Panc1 (cell line): Measurements from ENCODE around the gene ADGRV1. TPM values are rescaled to one million over a fixed set of nuclear protein-coding genes. Genes with fewer than 3 reads are reported as not detected.

Experiments used
- ATAC-seq: fragments of 200-7000 bp; cut with Tn5 transposase; 2 replicates; pipeline ENCODE4 v1.9.1; 2020; ENCODE audit warnings: mild to moderate bottlenecking, moderate library complexity
- BruUV-seq: library from RNA; stranded (reverse); fragments of 400-500 nt; replicated peaks from 2 replicates; lab custom pipeline; 2021; lab: Mats Ljungman, UMichigan
- CTCF ChIA-PET: fragments of 300-600 bp; sonication (Branson Sonifier 250); formaldehyde crosslinking; loops from one replicate; lab custom pipeline; 2022; ENCODE audit warnings: antibody characterized with exemption; lab: Charles Lee
- POLR2A ChIA-PET: fragments of 300-600 bp; sonication (Branson Sonifier 250); formaldehyde crosslinking; loops from one replicate; lab custom pipeline; 2022; ENCODE audit warnings: antibody characterized with exemption; lab: Charles Lee
- DNase-seq: peaks from one replicate; pipeline ENCODE4 v3.0.0-alpha.2; 2010; ENCODE audit warnings: low read depth, low spot score
- H3K27ac ChIP-seq: 2 replicates; pipeline ENCODE4 v1.5.1; 2011; ENCODE audit warnings: mild to moderate bottlenecking, low read length, inconsistent platforms
- H3K27me3 ChIP-seq: fragments of 200-500 bp; sonication (Bioruptor generic); 2 replicates; pipeline ENCODE4 v1.6.0; 2014; ENCODE audit warnings: low read length, inconsistent platforms; ENCODE audit not compliant: control insufficient read depth, insufficient read depth
- H3K36me3 ChIP-seq: fragments of 200-500 bp; sonication (Bioruptor generic); 2 replicates; pipeline ENCODE4 v1.5.1; 2014; ENCODE audit warnings: inconsistent platforms, mild to moderate bottlenecking, low read length, moderate library complexity; ENCODE audit not compliant: control insufficient read depth, insufficient read depth
- H3K4me1 ChIP-seq: 2 replicates; pipeline ENCODE4 v1.5.1; 2011; ENCODE audit warnings: inconsistent platforms, mild to moderate bottlenecking, low read length, moderate library complexity; ENCODE audit not compliant: control insufficient read depth, insufficient read depth
- H3K4me3 ChIP-seq, 2 experiments: 2 replicates each; pipeline ENCODE4 v1.5.1; 2011 to 2012; ENCODE audit warnings: low read depth in 2 of 2, low read length in 2 of 2, mild to moderate bottlenecking in 2 of 2, inconsistent platforms in 1 of 2, moderate library complexity in 1 of 2
- H3K9me3 ChIP-seq: fragments of 200-500 bp; sonication (Bioruptor generic); 2 replicates; pipeline ENCODE4 v1.5.1; 2014; ENCODE audit warnings: low read depth, mild to moderate bottlenecking, inconsistent platforms, low read length, moderate library complexity; ENCODE audit not compliant: control insufficient read depth, insufficient read depth
- CTCF ChIP-seq: fragments of 450-650 bp; IDR thresholded peaks from 2 replicates; pipeline ENCODE4 v1.5.1; 2017; ENCODE audit warnings: mild to moderate bottlenecking
- POLR2AphosphoS5 ChIP-seq: IDR thresholded peaks from 2 replicates; pipeline ENCODE4 v1.6.1; 2012; ENCODE audit warnings: mild to moderate bottlenecking, low read depth, low read length, moderate library complexity
- REST ChIP-seq, 2 experiments: IDR thresholded peaks; 2 replicates each; pipeline ENCODE4 v1.6.1; 2011 to 2012; ENCODE audit warnings: low read depth in 2 of 2, control low read depth in 1 of 2, low read length in 1 of 2, mild to moderate bottlenecking in 1 of 2, moderate library complexity in 1 of 2; ENCODE audit not compliant: insufficient read depth in 1 of 2
- SIN3A ChIP-seq: IDR thresholded peaks from 2 replicates; pipeline ENCODE4 v1.6.1; 2012; ENCODE audit warnings: low read depth, mild to moderate bottlenecking, low read length, moderate library complexity, borderline replicate concordance; ENCODE audit not compliant: insufficient read depth
- TCF7L2 ChIP-seq: IDR thresholded peaks from 2 replicates; pipeline ENCODE4 v1.6.1; 2011; ENCODE audit warnings: mild to moderate bottlenecking, low read depth, low read length, inconsistent platforms
- in situ Hi-C: cut with HindIII; loops from 2 replicates; pipeline ENCODE4 v1.10.0; 2016; ENCODE audit warnings: low sequenced_read_pairs, low pct_unique_long_range_greater_than_20kb
- intact Hi-C: fragments of 100-400 bp; cut with micrococcal nuclease; formaldehyde crosslinking; loops from one replicate; pipeline ENCODE4 v1.10.0; 2022; ENCODE audit not compliant: unreplicated experiment
- total RNA-seq: library from RNA; stranded (reverse); gene quantifications from one replicate; pipeline ENCODE4 v1.2.1, GENCODE V29; 2021; ENCODE audit not compliant: unreplicated experiment

ADGRV1 gene
- total RNA-seq, 1 experiment from 2014 or later: 0.49 TPM

DNA sequence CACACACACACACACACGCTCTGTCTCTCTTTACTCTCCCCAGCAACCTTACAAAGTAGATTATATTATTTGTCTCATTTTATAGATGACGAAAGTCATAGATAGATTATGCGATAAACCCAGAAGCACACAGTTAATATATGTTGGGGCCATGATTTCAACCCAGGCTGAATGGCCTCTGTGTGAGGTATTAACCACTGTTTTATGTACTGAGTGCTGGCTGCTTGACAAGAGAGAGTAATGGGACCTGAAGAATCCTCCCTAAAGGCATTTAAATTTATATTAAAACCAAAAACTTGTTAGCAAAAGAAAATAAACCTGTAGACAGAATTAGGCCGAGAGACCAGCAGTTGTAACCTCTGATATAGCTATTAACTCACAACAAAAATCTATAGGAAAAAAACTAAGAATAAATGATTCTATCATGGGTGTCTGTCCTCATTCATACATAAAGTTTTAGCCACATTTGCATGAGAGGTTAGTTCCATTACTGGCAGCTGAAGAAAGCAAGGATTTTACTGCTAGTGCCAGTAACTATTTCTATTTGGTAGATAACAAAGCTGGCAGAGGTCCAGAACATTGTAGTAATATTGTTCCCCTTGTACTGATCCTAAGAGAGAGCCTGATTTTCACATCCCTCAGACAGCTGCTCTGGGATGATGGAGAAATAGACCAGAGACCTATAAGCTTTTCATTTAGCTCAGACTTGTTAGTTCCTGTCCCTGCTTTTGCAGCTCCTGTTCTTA is 250.9 kb downstream of the ADGRV1 start:
- Histone ChIP-seq H3K4me3 (no peak overlapping the region), H3K27me3 (peaks cover 9% of the 10 kb centered on the region; the same call in 1 of the 2 replicates), H3K9me3 (no peaks in the 10 kb centered on the region), H3K4me1 (no peaks in the 10 kb centered on the region), H3K36me3 (no peaks in the 10 kb centered on the region), H3K27ac (no peak overlapping the region)
- in situ Hi-C loops: no loop called here
- intact Hi-C loops: no loop called here
- no peak for DNase-seq
- ChIA-PET POLR2A (no interaction called here), CTCF (no interaction called here)
- no peak for TF ChIP-seq CTCF
- TF ChIP-seq REST (IDR thresholded peaks at IDR 0.05; ENCODE audit: insufficient read depth in 1 of 2, low read depth in 2 of 2, low read length in 1 of 2): no peak
- TF ChIP-seq SIN3A: no peak
- TF ChIP-seq TCF7L2: no peak
- no peak for TF ChIP-seq POLR2AphosphoS5
- no TSS peak for BruUV-seq
- ATAC-seq: no peak

DNA sequence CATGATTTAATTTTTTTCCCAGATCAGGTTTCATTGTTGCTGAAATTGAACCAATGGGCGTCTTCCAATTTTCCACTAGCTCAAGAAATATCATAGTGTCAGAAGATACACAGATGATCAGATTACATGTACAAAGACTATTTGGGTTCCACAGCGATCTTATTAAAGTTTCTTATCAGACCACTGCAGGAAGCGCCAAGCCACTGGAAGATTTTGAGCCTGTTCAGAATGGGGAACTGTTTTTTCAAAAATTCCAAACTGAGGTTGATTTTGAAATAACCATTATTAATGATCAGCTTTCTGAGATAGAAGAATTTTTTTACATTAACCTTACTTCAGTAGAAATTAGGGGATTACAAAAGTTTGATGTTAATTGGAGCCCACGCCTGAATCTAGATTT is 251.6 kb downstream of the ADGRV1 start:
- no peaks in the 10 kb centered on the region for H3K9me3 ChIP-seq
- H3K4me1 ChIP-seq: no peaks in the 10 kb centered on the region
- no peaks in the 10 kb centered on the region for H3K36me3 ChIP-seq
- TF ChIP-seq SIN3A: no peak
- TF ChIP-seq TCF7L2: no peak
- no peak for TF ChIP-seq POLR2AphosphoS5
- TF ChIP-seq REST (IDR thresholded peaks at IDR 0.05; ENCODE audit: insufficient read depth in 1 of 2, low read depth in 2 of 2, low read length in 1 of 2): no peak
- no peak for TF ChIP-seq CTCF
- in situ Hi-C loops: no loop called here
- DNase-seq (no peak), ATAC-seq (no peak)
- ChIA-PET POLR2A (no interaction called here), CTCF (no interaction called here)
- H3K4me3 ChIP-seq: no peak overlapping the region
- intact Hi-C loops: no loop called here
- no peak overlapping the region for H3K27ac ChIP-seq
- BruUV-seq: no TSS peak
- peaks cover 7% of the 10 kb centered on the region; the same call in 1 of the 2 replicates for H3K27me3 ChIP-seq
